K562 (cell line): Measurements from ENCODE around the gene CEP192. TPM values are rescaled to one million over a fixed set of nuclear protein-coding genes. Genes with fewer than 3 reads are reported as not detected.
A peak's percentile ranks its signal among the peaks of the same experiment; 100 is the strongest.

Experiments
- BHLHE40 ChIP-seq: IDR thresholded peaks from 2 replicates; pipeline ENCODE4 v1.6.1; 2011; ENCODE audit warnings: low read length, improper control_type of control experiment
- HDAC2 ChIP-seq: fragments of 450-650 bp; IDR thresholded peaks from 2 replicates; pipeline ENCODE4 v1.6.1; 2016; ENCODE audit warnings: mild to moderate bottlenecking
- LEF1 ChIP-seq: fragments of 450-650 bp; IDR thresholded peaks from 2 replicates; pipeline ENCODE4 v1.6.1; 2016; ENCODE audit warnings: mild to moderate bottlenecking
- MAZ ChIP-seq, 2 experiments: fragments of 450-650 bp in 1 of 2; sonication (generic) in 1 of 2; formaldehyde crosslinking; IDR thresholded peaks in 1 of 2; conservative IDR thresholded peaks in 1 of 2; 2 replicates each; pipeline versions ENCODE4 v1.4.0 to v1.5.0; 2020; ENCODE audit warnings: mild to moderate bottlenecking in 1 of 2, missing genetic modification reagents in 1 of 2
- polyA plus RNA-seq, 8 experiments: library from polyadenylated mRNA; depleted of rRNA in 4 of 8; stranded (reverse) in 5 of 8; unstranded in 3 of 8; fragments of >200 nt; fragmentation: Nextera tagmentation in 2 of 8; fragmentation: Illumina TruSeq in 1 of 8; extraction: Ambion mirVana in 2 of 8; extraction: Trizol in 1 of 8; gene quantifications; 2 replicates each; pipeline versions ENCODE4 v1.2.1 to v1.2.3, GENCODE V29; 2011 to 2014; ENCODE audit warnings: inconsistent platforms in 1 of 8, missing spikeins in 1 of 8
- total RNA-seq, 7 experiments: library from RNA; depleted of rRNA in 6 of 7; stranded (reverse); fragments of >200 nt in 6 of 7; fragmentation: Illumina TruSeq in 2 of 7; extraction: Trizol in 2 of 7; gene quantifications; 2 replicates each; pipeline versions ENCODE4 v1.2.1 to v1.2.3, GENCODE V29; 2011 to 2021; ENCODE audit warnings: low replicate concordance in 1 of 7
- TF ChIP-seq, protein P1 (sequence below): sonication (generic); formaldehyde crosslinking; IDR thresholded peaks from 2 replicates; pipeline ENCODE4 v1.9.0; 2022; ENCODE audit warnings: mild to moderate bottlenecking, missing genetic modification reagents
- TF ChIP-seq, protein P2 (sequence below): sonication (generic); formaldehyde crosslinking; IDR thresholded peaks from 2 replicates; pipeline ENCODE4 v1.9.0; 2022; ENCODE audit warnings: mild to moderate bottlenecking, missing genetic modification reagents
- TF ChIP-seq, protein P3 (sequence below): fragments of 450-650 bp; IDR thresholded peaks from 2 replicates; pipeline ENCODE4 v1.6.1; 2017; ENCODE audit warnings: antibody characterized with exemption, mild to moderate bottlenecking
- TF ChIP-seq, protein P4 (sequence below): fragments of 450-650 bp; IDR thresholded peaks from 2 replicates; pipeline ENCODE4 v1.6.1; 2016; ENCODE audit warnings: mild to moderate bottlenecking, moderate library complexity

Gene CEP192
- total and polyA plus RNA-seq, 9 of the 15 experiments (the other 6 are each of a cell fraction or from before 2014, with no cell fraction given) = 14.4 to 54.4 (median 35.8) TPM

DNA sequence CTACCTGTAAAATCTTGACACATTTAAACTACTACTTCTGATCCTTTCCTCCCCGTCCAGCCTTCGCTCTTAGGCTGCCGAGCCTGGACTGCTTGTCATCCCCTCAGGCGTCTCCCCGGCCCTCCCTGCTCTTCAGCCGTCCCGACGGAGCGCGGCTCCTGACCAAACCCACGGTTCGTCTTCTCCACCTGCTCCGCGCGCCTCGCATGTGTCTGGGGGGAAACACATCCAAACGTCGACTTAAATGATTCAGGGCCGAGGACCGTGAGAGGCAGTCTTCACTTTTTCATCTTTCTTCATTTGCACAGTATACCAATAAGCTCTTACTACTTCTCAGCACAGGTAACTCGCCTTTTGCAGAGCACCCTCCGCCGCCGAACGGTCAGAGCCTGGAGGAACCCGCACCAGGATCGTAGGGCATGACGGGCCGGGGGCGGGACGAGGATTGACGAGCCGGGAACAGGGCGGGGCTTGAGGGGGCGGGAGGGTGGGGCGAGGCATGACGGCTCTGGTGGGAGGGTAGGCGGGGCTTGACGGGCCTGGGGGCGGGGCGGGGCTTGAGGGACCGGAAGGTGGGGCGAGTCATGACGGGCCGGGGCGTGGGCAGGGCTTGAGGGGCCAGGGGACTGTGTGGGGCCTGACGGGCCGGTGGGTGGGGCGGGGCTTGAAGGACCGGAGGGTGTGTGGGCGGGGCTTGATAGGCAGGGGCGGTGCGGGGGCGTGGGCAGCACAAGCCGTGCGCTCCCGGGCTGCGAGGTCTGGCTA lies 43.7 kb upstream of the CEP192 start, which contains the start of gene SEH1L (continued):
- TF ChIP-seq, protein P1, sequence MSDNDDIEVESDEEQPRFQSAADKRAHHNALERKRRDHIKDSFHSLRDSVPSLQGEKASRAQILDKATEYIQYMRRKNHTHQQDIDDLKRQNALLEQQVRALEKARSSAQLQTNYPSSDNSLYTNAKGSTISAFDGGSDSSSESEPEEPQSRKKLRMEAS (CRISPR knock-in tag) = peak; percentile 90
- TF ChIP-seq MAZ (CRISPR knock-in tag; conservative IDR thresholded peaks at IDR 0.05 in 1 of 2, IDR thresholded peaks at IDR 0.05 in 1 of 2) (peak in 1 of 2 experiments; percentile 30; a peak in 1 of 4 replicates), BHLHE40 (peak; percentile 10; the same call in 1 of the 2 replicates), HDAC2 (peak; percentile 16; the same call in 1 of the 2 replicates), LEF1 (0 out of 2 replicates have a peak, but pooled peaks have one; percentile 10)
- TF ChIP-seq, protein P2, sequence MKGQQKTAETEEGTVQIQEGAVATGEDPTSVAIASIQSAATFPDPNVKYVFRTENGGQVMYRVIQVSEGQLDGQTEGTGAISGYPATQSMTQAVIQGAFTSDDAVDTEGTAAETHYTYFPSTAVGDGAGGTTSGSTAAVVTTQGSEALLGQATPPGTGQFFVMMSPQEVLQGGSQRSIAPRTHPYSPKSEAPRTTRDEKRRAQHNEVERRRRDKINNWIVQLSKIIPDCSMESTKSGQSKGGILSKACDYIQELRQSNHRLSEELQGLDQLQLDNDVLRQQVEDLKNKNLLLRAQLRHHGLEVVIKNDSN (CRISPR knock-in tag) = peak; percentile 37; the same call in 1 of the 2 replicates
- TF ChIP-seq, protein P3, sequence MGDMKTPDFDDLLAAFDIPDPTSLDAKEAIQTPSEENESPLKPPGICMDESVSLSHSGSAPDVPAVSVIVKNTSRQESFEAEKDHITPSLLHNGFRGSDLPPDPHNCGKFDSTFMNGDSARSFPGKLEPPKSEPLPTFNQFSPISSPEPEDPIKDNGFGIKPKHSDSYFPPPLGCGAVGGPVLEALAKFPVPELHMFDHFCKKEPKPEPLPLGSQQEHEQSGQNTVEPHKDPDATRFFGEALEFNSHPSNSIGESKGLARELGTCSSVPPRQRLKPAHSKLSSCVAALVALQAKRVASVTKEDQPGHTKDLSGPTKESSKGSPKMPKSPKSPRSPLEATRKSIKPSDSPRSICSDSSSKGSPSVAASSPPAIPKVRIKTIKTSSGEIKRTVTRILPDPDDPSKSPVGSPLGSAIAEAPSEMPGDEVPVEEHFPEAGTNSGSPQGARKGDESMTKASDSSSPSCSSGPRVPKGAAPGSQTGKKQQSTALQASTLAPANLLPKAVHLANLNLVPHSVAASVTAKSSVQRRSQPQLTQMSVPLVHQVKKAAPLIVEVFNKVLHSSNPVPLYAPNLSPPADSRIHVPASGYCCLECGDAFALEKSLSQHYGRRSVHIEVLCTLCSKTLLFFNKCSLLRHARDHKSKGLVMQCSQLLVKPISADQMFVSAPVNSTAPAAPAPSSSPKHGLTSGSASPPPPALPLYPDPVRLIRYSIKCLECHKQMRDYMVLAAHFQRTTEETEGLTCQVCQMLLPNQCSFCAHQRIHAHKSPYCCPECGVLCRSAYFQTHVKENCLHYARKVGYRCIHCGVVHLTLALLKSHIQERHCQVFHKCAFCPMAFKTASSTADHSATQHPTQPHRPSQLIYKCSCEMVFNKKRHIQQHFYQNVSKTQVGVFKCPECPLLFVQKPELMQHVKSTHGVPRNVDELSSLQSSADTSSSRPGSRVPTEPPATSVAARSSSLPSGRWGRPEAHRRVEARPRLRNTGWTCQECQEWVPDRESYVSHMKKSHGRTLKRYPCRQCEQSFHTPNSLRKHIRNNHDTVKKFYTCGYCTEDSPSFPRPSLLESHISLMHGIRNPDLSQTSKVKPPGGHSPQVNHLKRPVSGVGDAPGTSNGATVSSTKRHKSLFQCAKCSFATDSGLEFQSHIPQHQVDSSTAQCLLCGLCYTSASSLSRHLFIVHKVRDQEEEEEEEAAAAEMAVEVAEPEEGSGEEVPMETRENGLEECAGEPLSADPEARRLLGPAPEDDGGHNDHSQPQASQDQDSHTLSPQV = peak; percentile 67; the same call in 1 of the 2 replicates
- TF ChIP-seq, protein P4, sequence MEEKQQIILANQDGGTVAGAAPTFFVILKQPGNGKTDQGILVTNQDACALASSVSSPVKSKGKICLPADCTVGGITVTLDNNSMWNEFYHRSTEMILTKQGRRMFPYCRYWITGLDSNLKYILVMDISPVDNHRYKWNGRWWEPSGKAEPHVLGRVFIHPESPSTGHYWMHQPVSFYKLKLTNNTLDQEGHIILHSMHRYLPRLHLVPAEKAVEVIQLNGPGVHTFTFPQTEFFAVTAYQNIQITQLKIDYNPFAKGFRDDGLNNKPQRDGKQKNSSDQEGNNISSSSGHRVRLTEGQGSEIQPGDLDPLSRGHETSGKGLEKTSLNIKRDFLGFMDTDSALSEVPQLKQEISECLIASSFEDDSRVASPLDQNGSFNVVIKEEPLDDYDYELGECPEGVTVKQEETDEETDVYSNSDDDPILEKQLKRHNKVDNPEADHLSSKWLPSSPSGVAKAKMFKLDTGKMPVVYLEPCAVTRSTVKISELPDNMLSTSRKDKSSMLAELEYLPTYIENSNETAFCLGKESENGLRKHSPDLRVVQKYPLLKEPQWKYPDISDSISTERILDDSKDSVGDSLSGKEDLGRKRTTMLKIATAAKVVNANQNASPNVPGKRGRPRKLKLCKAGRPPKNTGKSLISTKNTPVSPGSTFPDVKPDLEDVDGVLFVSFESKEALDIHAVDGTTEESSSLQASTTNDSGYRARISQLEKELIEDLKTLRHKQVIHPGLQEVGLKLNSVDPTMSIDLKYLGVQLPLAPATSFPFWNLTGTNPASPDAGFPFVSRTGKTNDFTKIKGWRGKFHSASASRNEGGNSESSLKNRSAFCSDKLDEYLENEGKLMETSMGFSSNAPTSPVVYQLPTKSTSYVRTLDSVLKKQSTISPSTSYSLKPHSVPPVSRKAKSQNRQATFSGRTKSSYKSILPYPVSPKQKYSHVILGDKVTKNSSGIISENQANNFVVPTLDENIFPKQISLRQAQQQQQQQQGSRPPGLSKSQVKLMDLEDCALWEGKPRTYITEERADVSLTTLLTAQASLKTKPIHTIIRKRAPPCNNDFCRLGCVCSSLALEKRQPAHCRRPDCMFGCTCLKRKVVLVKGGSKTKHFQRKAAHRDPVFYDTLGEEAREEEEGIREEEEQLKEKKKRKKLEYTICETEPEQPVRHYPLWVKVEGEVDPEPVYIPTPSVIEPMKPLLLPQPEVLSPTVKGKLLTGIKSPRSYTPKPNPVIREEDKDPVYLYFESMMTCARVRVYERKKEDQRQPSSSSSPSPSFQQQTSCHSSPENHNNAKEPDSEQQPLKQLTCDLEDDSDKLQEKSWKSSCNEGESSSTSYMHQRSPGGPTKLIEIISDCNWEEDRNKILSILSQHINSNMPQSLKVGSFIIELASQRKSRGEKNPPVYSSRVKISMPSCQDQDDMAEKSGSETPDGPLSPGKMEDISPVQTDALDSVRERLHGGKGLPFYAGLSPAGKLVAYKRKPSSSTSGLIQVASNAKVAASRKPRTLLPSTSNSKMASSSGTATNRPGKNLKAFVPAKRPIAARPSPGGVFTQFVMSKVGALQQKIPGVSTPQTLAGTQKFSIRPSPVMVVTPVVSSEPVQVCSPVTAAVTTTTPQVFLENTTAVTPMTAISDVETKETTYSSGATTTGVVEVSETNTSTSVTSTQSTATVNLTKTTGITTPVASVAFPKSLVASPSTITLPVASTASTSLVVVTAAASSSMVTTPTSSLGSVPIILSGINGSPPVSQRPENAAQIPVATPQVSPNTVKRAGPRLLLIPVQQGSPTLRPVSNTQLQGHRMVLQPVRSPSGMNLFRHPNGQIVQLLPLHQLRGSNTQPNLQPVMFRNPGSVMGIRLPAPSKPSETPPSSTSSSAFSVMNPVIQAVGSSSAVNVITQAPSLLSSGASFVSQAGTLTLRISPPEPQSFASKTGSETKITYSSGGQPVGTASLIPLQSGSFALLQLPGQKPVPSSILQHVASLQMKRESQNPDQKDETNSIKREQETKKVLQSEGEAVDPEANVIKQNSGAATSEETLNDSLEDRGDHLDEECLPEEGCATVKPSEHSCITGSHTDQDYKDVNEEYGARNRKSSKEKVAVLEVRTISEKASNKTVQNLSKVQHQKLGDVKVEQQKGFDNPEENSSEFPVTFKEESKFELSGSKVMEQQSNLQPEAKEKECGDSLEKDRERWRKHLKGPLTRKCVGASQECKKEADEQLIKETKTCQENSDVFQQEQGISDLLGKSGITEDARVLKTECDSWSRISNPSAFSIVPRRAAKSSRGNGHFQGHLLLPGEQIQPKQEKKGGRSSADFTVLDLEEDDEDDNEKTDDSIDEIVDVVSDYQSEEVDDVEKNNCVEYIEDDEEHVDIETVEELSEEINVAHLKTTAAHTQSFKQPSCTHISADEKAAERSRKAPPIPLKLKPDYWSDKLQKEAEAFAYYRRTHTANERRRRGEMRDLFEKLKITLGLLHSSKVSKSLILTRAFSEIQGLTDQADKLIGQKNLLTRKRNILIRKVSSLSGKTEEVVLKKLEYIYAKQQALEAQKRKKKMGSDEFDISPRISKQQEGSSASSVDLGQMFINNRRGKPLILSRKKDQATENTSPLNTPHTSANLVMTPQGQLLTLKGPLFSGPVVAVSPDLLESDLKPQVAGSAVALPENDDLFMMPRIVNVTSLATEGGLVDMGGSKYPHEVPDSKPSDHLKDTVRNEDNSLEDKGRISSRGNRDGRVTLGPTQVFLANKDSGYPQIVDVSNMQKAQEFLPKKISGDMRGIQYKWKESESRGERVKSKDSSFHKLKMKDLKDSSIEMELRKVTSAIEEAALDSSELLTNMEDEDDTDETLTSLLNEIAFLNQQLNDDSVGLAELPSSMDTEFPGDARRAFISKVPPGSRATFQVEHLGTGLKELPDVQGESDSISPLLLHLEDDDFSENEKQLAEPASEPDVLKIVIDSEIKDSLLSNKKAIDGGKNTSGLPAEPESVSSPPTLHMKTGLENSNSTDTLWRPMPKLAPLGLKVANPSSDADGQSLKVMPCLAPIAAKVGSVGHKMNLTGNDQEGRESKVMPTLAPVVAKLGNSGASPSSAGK = peak; percentile 95
